ENCODE data around the gene HOXA6.

The HOXA6 gene

DNA sequence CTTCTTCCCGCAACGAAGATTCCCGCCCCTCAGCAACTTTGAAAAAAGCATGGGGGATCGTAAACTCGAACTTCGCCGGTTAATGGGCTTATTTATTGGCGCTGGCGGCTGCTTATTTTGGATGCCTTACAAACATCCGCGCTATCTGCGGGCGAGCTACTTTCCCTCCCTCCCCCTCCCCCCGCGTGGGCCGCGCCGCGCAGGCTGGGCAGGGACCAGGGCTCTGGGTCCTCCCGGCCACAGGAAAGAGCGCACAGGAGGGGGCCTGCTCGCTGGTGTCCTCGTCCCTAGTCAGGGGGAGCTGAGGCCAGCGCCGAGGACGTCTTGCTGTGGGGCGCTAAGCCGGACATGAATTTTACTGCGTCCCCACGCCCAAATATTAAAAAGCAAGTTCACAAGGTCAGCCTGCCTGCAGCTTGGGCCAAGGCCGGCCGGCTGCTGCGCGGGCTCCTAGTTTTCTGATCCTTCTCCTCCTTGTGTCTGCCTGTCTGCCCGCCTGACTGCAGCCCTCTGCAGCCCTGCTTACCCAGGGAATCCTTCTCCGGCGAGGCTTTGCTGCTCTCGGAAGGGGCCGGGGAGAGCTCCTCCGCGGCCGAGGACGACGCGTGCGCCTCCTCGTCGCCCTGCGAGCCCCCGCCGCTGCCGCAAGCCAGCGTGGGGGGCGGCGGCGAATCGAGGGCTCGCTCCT lies 25.4 kb upstream of the HOXA6 start:
- peak; percentile 10 for DNase-seq

DNA sequence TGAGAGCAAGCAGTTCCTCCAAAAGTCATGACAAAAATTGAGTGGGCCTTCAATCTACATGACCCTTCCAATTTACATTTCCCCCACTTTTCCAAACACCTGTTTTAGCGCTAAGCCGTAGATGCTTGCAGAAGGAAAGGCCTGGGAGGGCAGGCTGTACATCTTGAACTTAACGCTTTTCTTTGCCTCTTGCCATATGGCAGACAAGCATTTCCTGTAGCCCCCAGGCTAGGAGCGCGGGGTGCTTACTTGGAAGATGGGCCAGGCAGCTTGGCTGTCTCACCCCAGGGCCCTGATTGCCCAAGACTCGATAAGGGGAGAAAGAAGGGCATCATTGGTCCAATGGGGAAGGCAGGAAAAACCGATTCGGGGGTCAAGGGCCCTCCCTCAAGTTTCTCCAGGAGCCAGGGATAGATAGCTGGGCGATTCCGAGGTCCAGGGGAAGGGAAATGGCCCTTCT lies 24.8 kb upstream of the HOXA6 start:
- DNase-seq, result peak; percentile 8

DNA sequence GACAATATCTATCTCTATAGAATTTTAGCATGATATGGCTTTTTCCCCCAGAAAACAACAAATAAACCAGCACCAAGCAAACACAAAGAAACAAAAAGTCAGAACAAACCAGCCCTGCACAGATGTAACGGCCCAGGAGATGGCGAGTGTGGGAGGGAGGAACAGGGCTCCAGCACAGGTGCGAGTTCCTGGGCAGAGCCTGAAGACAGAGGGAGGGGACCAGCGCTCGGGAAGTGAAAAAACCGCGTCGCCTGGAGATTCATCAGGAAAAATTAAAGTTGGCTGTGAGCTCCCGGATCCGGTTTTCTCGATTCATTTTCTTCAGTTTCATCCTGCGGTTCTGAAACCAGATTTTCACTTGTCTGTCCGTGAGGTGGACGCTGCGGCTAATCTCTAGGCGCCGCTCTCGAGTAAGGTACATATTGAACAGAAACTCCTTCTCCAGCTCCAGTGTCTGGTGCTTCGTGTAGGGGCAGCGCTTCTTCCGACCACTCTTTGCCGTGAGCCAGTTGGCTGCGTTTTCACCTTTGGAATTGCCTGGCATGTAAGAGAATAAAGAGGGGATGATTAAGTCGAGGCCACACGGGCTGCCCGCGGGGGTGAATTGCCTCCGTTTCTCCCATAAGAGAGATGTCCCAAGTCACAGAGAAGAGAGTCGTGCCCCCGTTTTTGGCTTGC lies 24.2 kb upstream of the HOXA6 start:
- DNase-seq, result peak; percentile 16

DNA sequence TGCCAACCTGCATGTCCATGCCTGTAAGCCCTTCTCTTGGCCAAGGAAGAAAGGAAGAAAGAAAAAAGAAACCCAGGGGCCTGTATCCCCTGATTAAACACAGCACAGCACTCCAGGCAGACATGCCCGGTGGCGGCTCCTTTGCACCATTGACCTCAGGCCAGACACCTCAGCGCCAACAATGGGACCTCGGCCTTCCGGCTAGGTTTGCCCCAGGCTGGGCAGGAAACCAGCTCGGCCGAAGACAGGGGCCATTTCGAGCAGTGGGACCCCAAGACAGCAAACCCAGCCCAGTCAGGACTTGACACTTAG lies 23.7 kb upstream of the HOXA6 start:
- peak; percentile 6 for DNase-seq

DNA sequence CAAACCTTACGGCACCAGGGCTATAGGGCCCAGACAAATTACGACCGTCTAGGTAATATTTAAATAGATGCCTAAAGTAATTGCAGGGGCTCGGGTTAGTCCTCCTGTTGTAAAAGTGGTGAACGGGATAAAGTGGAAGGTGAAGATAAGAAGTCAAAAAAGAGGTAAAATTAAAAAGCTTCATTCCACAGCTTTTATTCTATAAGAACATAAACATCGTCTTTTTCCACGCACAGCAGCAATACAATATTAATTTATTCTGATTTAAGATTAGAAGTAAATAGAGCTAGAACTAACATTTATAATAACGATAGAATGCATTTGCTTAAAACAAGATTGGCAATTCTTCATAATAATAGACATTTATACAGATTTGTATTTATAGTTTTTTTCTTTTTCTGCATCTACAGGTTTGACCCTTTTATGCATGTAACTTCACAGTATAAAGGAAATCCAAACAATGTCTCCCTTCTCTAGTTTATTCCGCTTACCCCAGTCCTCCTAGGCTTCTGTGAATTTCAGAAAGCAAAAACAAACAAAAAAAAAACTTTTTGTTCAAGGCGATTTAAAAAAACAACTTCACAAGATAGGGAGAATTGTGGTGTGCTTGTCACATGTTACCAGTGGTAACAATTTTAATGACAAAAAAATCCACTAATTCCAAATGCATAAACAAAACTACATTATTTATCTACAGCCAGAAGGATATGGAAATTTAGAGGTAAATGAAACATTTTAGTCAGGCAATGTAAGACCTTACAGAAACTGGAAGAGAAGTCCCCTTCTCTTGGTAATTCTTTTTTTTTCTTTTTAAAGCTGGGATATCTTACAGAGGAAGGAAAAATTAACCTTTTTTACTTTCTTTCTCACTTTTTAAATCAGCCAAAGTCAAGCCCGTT lies 23.1 kb upstream of the HOXA6 start:
- no peak for DNase-seq

DNA sequence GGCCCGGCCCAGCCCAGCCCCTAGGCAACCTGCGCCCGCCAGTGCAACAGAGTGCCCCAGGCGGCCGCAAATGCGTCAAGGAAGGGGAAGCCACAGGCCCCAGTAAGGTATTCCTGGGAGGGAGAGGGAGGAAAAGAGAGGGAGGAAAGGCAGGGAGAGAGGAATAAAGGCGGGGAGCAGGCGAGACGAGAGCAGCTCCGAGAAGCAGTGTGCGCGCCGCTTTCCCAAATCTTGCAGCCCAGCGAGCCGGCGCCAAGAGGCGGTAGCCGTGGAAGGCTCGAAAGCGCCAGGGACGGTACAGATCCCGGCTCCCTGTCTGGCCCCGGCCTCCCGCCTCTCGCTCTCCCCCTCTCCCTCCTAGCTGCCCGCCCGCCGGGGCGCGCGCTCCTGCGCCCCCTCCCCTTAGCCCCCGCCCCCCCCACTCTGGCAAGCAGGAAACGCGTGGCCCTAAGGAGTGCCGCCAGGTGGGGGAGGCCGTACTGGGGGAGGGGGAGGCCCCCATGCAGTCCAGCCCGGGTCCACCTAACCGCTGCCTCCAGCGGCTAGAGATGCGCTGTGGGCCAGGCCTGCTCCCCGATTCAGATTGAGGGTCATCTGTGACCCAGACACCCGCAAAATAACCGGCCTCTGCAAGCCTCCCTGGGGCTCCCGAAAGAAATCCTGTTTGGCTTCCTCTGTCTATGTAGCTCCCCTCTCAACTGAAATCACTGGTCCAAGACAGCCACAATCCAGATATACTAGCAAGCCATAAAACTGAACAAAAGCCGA lies 22.3 kb upstream of the HOXA6 start:
- DNase-seq, result peak; percentile 16

DNA sequence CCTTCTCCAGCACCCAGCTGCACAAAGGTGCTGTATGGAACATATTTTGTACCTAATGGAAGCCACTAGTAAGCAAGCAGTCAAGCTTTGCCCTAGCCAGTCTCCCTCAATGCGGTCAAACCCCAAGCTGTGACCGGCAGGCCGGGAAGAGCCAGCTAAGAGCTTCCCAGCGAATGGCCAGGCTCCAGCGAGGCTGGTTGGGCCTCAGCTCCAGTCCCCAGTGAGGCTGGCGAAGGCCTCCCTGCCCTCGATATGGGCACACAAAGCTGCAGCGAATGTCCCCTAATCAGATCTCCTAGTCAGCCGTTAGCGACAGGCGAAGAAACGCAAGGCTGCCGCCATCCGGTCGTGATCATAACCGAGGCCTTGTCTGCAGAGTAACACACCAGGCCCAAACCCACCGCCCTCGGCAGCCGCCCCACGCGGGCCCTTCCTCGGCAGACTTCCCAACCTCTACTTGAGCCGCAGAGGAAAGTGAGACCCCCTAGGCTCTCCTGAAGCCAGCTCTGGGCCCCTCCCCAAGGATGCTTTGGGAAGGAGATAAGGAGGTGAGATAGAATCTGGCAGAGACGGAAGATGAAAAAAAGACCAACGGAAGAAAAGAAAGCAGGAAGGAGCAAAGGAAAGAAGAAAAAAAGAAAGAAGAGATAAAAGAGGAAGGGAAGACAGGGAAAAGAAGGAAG lies 20.8 kb upstream of the HOXA6 start:
- DNase-seq, result peak; percentile 29

DNA sequence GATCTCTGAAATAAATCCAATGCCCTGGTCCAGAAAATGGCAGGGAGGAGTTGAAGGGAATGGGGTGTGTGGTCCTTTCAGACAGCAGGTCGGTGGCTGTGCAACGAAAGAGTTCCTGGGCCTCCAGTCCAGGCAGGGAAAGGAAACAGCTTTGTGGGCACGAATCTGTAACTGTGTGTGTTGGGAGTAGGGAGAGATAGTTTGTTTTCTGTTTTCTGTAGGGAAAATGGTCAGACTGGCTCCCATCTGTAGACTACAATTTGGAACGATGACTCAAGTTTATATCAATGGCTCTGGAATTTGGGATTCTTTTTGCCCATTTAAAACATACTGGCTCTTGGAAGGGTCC lies 20.3 kb upstream of the HOXA6 start:
- peak; percentile 3 for DNase-seq

DNA sequence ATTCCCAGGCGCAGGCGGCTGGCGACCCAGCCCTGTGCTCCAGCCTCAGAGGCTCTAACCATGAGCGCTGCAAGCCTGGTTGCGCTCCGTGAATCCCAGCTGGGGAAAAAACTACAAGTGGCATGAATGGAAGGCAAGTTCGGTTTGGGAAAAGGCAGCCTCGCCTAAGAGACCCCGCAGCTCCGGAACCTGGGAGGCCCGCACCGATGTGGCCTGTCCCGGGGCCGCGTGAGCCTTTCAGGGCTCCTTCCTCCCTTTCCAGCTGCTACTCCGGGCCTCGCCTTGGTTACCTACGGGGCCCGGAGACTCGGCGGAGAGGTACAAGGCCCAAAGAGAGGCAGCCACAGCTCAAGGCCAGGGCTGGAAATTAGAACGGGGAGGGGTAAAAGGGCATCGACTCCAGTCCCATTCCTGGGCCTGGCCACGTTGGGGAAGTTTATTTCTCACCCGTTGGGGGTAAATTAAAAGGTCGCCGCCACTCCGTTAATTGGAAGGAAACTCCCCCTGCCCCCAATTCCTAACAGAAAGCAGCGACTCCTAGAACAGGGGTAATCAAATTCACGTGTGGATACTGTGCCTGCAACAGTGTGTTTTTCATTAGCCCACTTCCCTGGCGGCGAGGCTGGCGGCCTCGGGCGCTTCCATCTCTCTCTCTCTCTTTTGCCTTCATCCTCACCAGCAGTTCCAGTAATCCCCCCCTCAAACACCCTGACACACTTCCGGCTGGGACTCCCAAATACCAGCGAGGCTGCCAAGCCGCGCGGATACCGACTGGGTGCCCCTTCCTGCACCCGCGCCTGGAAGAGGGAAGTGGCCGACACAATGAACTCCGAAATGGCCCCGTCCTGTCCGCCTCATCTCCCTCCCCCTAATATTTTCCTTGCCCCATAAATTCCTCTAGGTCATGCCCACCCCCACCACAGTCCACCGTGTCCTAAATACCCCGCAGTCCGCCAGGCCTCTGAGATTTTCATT lies 19.2 kb upstream of the HOXA6 start:
- DNase-seq, result peak; percentile 16

DNA sequence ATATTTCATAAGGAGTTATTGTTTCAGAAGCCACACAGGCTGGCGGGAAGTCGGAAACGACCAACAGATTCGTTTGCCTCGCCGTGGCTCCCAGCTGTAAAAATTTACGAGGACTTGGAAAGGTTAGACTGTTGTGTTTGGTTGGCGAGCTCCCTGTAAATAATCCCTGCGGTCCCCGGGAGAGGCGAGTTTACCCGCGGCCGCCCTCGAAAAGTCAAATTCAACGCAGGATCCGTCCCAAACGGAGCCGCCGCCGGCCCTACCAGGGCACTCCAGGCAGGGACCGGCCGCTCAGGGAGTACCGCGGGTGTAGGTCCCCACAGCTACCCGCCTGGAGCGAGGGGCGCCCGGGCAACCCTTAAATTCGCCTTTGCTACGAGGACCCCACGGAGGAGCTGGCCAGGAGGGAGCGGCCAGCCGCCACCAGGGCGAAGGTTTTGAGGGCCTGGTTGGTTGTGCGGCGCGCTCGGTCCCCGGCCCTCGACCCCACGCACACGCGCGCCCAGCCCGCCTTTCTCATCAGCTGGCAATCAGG lies 18.5 kb upstream of the HOXA6 start:
- peak; percentile 12 for DNase-seq

DNA sequence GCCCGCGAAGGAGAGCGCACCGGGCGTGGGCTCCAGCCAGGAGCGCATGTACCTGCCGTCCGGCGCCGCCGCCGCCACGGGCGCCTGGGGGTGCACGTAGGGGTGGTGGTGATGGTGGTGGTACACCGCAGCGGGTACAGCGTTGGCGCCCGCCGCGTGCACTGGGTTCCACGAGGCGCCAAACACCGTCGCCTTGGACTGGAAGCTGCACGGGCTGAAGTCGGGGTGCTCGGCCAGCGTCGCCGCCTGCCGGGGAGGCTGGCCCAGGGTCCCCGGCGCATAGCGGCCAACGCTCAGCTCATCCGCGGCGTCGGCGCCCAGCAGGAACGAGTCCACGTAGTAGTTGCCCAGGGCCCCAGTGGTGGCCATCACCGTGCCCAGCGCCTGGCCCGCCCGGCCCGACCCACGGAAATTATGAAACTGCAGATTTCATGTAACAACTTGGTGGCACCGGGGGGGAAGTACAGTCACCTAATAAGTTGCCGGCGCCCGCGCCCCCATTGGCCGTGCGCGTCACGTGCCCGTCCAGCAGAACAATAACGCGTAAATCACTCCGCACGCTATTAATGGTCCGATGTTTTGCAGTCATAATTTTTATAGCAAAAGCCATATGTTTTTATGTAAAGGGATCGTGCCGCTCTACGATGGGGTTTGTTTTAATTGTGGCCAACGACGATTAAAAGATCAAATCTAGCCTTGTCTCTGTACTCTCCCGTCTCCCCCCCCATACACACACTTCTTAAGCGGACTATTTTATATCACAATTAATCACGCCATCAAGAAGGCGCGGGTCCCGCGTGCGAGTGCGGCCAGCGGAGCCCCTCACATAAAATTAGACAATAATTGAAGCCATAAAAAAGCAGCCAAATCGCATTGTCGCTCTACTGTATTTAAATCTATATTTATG lies 17.8 kb upstream of the HOXA6 start, which contains the start of gene HOXA9:
Gene HOXA9, minus strand, starts transcription at position 449 of the 907 bp plus-strand sequence. Its CDS starts 80 bp downstream, at position 369.
- peak; percentile 63 for DNase-seq

DNA sequence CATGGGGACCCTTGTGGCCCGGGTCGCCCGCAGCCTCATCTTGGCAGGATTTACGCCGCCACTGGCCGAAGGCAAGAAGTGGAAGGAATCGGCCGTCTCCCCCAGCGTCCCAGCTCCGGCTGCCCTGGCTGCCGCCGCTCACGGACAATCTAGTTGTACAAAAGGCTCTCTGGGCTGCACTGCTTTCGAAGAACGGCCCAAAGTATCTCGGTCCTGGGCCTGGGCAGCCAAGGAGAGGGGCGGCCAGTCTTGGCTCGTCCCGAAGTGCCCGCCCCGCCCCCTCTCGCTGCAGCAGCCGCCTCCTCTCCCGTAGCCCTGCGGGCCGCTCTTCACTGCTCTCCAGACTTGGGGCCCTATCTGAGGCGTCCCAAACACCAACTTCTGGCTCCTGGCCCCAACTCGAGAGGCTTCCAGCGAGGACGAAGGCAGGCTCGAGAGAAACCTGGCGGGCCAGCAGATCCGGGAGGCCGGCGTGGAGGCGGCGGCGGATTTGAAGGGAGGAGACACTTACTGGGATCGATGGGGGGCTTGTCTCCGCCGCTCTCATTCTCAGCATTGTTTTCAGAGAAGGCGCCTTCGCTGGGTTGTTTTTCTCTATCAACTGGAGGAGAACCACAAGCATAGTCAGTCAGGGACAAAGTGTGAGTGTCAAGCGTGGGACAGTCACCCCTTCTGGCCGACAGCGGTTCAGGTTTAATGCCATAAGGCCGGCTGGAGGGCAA lies 17.0 kb upstream of the HOXA6 start:
- DNase-seq, result peak; percentile 17

DNA sequence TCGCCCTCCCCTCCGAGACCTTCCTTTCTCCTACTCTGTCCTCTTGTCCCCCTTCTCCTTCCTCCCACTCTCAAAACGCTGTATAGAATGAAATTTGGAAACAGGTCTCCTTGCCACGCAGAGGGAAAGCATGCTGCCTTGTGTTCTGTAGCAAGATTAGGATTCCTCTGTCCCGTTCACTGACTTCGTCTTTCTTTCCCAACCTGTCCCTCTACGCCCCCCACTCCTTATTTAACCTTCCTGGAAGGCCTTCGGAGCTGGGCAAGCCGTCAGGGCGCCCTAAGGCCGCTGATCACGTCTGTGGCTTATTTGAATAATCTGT lies 16.4 kb upstream of the HOXA6 start:
- no peak for DNase-seq

DNA sequence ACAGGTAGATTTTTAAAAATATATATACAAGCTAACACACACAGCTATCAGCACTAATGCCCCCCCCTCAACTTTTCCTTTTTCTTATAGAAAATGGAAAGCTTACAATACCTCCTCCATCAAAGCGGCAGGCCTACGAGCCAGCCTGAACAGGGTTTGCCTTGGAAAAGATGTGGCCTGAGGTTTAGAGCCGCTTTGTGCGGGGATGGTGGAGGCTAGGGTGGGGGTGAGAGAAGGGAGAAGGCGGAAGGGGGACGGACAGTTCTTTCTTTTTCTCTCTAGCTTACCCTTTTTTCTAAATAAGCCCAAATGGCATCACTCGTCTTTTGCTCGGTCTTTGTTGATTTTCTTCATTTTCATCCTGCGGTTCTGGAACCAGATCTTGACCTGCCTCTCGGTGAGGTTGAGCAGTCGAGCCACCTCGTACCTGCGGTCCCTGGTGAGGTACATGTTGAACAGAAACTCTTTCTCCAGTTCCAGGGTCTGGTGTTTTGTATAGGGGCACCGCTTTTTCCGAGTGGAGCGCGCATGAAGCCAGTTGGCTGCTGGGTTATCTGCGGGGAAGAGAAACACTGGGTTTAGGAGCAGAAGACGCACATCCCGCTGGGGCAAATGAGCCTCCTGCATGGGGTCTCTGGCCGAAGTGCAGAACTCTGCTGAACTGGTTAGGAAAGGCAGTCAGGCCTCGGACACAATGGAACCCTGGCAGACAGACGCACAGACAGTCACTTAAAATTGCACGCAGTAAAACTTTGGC lies 15.9 kb upstream of the HOXA6 start:
- DNase-seq, result peak; percentile 14

DNA sequence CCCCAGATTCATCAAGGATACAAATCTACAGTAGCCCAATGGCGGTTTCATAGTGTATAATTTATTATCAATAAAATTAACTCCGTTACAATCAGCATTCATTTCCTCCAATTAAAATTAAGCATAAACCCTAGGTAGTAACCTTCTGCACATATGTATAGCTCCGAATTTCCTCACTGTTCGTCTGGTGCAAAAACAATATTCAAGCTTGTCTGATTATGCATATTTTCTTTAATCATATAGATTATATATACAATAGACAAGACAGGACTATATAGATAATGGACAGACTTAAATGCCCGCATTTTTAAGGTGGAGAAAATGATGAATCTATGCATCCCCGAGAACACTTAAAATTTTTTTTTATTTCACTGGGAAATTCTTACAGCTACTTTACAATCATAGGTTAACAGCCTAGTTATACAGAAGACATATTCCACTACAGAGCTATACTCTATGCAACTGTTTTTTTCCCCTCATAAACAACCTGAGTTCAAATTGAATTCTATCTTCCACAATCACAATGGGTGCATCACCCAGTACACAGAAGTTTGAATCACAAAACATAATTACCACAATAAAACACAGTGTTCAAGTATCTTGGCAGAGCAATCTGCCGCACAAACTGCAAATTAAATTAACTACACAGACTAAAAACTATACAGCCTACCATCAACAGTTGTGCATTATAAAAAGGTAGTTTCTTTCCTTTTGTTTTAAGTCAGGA lies 15.2 kb upstream of the HOXA6 start:
- no peak for DNase-seq

DNA sequence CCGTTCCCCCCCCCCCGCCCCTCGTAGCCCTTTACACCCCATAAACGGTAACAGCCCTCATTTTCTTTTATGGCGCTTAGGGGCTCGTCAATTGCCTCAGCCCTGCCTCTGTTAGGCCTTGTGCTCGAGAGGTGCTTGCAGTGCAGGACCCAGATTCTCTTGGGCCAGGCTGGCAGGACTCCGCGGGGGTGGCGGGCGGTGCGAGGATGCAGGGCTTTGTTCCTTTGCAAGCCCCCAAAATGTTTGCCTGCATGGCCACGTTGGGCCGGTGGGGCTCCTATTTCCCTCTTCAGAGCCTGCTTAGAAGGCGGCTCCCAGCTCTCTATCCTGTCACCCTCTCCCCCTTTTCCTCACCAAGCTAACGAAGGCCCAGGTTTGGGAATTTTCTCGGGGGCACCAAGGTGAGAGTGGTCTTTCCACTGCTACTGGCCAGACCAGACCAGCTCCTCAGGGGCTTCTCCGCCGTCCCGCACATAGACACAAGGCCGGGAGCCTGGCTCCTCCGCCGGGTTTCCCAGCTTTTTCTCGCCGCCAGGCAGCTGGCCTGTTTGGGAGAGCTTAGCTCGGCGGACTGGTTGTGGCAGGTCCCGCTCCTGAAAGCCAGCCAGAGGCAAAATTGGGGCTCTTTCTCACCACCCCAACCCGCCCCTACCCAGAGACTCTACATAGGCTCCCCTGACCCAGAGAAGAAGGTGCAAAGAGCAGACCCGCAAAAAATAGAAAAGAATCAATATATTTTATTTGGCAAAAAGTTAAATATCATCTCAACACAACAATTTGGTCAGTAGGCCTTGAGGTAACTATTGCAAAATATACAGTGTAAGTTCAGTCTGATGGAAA lies 14.4 kb upstream of the HOXA6 start:
- peak; percentile 13 for DNase-seq

All from CD4-positive, alpha-beta T cell treated with Interleukin-15 for 1 hour (primary cell).